Activated CD8-positive, alpha-beta memory T cell treated with anti-CD3 and anti-CD28 coated beads, Interleukin-2, amount 50 U/mL, for 24 hours (primary cell): ENCODE data around the gene SMIM22.

Source experiments
- DNase-seq: peaks from one replicate; pipeline ENCODE4 v3.0.0-alpha.2; 2020; ENCODE audit errors: extremely low read depth

The SMIM22 gene

GRCh38 chr16:4795828-4796572, 831 bp downstream of the SMIM22 start:
- DNase-seq: no peak

GRCh38 chr16:4796982-4797804, 2.0 kb downstream of the SMIM22 start:
- no peak for DNase-seq

GRCh38 chr16:4797805-4798252, 2.7 kb downstream of the SMIM22 start:
- no peak for DNase-seq

DNA sequence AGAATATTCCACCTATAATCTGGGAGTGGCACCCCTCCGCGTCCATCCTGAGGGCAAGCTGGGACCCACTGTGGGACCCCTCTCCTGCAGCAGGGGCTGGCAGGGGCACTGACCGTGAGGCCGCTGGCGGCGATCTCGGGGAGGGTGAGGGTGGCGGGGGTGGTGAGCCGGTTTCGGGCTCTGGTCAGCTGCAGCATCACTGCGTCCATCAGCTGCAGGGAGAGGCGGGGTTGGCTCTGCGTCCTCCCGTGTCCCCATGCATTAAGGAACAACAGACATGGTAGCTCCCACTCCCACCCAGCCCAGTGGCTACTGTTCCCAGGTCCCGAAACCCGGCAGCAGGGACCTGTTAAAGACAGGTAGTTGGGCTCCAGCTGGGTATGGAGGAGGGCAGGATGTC, 3.3 kb downstream of the SMIM22 start:
- no peak for DNase-seq

DNA sequence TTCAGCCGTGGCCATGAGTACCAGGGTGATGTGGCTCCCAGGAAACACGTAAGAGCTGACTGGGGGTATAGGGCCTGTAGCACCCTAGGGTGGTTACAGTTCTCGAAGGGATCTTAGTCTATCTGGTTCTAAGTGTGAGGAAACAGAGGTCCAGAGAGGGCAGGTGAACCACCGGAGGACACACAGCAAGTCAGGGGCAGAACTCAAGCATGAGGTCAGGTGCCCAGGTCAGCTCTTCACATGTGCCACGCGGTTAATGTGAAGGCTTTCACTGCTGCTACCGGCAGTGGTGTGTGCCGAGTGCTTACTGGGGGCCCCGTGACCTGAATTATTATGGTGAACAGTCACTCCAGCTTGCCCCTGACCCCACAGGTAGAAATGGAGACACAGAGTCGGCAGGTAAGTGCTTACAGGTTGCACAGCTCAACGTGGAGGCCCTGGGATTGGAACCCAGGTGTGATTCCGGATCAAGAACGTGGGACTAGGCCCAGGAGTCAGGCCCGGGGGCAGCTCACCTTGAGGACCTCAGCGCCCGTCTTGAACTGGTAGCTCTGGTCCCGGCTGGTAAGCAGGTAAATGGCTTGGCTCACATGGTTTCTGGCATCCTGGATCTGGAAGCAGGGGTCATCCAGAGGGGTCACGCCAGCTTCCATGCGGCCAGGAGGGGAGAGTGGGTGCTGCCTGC, 4.1 kb downstream of the SMIM22 start:
- no peak for DNase-seq

DNA sequence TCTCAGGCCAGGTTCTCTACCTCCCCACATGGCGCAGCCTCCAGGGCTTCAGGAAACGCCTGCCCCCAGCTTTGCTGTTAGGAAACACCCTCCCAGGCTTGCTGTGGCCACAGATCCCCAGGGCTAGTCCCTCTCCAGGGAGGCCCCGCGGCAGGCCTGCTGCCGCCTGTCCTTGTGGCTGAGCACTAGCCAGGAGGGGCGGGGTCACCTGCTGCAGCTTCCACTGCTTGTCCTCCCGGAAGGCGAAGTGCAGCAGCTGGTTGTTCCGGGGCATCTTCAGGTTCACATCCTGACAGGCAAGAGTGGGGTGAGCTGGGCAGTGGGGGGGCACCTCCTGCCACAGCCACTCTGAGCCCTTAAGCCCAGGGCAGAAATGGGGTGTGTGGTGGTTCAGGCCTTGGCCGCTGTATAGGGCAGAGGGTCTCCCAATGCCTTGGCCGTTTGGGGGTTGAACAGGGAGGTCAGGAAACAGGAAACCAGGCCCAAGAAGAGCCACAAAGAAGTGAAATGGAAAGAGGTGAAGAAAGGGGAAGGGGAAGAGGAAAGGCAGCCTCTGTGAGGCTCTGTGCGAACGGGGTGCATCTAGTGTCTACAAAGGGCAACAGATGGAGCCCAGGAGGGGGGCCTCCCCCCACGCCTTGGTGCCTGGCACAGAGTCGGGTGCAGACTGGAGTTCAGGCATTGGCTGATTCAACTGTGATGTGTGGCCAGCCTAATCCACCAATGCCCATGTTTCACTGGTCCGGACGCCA, 5.3 kb downstream of the SMIM22 start:
- DNase-seq: no peak

DNA sequence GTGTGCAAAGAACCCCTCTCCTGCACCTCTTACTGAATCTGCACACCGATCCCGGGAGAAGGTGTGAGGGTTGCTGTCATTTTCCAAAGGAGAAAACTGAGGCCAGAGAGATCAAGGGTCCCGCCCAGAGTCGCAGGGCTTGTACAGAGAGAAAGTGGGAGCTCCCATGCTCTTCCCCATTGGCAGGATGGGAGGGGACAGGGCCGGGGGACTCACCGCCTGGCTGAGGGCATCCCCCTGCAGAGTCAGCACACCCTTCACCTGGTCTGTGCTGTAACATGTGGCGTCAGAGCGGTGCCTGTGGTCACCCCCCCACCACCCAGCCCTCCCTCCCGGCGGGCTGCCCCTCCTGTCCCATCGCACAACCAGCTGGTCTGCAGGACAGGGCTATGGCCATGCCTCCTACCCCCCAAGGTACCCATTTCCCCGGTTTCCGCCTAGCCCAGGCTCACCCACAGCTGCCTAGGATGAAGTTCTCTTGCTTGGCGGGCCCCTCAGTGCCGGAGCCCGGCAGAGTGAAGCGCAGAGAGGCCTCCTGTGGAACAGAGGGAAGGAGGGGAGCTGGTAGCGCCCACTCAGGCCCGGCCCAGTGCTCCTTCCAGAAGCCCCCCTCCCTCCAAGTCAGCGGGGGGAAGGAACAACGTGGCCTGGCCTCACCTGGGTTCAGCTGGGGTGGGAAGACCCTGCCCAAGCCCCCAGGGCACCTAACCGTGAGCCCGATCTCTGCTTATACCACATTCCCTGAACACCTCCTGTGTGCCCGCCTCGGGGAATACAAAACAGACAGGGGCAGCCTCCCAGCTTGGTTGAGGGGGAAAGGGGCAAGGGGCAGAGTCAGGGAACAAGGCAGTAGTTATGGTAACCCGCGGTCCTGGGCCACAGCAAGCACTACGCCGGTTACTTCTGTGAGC, 6.1 kb downstream of the SMIM22 start:
- no peak for DNase-seq

DNA sequence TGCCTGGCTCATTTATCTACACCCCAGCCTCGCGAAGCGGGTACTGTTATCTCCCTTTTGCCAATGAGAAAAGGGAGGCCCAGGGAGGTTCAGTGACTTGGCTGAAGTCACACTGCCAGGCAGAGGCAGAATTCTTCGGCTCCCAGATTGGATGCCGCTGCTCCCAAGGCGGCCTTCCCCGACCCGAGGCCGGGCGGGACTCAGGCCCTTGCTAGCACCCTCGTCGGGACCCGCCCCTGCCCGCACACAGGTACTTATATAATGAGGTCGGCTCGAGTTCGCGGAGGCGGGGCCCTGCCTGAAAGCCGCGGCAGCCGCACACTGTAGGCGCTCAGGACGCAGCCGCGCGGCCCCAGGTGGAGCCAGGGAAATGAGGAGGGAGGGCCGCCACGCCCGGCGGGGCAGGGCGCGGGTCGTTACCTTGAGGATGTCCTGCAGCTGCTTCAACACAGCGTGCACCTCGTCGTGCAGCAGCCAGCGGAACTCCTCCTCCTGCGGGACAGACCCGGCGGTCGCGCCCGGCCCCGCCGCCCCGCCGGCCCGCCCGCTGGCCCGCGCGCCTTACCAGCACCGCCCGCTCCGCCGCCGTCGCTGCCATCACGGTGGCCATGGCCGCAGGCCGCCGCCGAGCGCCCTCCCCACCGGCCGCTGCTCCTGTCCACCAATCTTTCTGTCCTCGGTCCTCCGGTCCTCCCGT, 6.9 kb downstream of the SMIM22 start, which contains the start of gene ROGDI:
TSS of gene ROGDI (minus strand) at position 672 of the 697 bp plus-strand sequence. CDS start at position 610, 62 bp downstream.
- DNase-seq: peak; percentile 47

GRCh38 chr16:4802659-4803287, 7.6 kb downstream of the SMIM22 start:
- peak; percentile 63 for DNase-seq

GRCh38 chr16:4803401-4803844, 8.3 kb downstream of the SMIM22 start:
- no peak for DNase-seq

DNA sequence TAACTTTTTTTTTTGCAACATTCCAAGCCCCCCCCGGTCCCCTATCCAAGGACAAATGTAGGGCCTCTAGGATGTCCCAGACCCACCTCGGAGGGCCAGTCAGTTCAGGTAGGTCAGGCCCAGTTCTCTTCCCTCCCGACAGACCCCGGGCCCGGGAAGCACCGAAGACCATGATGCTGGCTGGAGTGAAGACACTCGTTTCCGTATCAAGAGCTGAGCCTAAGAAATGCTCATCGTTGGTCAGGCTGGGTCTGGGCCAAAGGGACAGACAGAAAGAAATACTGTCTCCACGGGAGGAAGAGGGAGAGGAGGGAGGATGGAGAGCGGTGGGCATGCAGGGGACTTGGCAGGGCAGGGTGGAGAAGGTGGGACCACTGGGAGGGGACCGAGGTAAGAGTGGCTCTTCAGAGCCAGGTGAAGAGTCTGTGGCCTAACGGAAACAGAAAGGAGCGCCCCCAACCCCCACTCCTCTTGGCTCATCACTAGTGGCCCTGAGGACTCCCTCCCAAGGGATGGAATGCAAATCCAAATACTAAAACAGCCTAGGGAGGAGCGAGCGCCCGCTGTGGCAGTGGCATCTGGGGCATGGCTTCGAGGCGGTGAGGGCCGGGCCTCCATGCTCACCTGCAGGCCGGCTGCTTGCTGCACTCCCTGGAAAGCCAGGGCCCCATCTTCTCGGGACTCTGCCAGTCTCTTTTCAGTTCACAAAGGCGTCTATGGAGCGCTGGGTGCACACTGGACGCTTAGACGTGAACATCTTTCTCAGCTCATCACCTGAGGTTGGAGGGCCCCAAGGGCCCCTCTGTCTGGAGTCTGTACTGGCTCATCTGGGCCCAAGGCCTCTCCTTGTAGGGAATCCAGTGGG, 9.0 kb downstream of the SMIM22 start:
- no peak for DNase-seq

GRCh38 chr16:4805231-4805630, 10.1 kb downstream of the SMIM22 start:
- DNase-seq: no peak

- no peak for DNase-seq
Observed at GRCh38 chr16:4806280-4806679, 11.1 kb downstream of the SMIM22 start.

DNA sequence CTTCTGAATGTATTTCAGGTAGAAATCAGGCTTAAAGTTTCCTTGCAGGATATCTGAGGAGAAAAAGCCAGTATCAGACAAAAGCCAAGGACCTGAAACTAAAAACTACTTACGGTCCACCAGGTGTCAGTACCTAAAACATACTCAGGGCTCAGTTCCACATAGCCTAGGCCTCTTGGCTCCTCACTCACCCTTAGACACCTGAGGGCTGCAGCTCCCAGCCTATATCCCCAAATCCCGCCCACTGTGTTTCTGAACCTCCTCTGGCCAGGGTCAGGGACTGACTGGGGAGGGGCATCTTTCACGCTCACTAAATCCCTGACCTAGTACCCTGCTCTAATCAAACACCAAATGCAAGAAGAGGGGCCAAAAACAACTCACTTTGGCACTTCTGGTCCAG, 16.1 kb downstream of the SMIM22 start:
- no peak for DNase-seq

DNA sequence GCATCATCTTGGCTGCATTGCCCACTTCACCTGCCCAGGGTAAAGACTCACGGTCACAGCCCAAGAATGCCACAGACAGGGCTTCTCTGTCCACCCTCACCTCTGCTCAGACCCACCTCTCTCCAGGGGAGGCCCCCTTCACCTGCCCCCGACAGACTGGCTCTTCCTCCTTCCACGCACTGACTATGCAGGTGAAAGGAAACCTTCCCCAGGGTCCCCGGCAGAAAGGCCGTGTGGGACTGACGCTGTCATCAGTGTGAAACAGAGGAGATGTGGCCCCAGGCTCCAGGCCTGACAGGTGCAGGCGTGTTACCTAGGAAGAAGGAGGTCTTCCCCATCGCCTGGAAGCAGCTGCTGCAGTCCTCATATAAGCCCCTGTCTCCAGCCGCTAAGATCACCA, 16.6 kb downstream of the SMIM22 start:
- no peak for DNase-seq

DNA sequence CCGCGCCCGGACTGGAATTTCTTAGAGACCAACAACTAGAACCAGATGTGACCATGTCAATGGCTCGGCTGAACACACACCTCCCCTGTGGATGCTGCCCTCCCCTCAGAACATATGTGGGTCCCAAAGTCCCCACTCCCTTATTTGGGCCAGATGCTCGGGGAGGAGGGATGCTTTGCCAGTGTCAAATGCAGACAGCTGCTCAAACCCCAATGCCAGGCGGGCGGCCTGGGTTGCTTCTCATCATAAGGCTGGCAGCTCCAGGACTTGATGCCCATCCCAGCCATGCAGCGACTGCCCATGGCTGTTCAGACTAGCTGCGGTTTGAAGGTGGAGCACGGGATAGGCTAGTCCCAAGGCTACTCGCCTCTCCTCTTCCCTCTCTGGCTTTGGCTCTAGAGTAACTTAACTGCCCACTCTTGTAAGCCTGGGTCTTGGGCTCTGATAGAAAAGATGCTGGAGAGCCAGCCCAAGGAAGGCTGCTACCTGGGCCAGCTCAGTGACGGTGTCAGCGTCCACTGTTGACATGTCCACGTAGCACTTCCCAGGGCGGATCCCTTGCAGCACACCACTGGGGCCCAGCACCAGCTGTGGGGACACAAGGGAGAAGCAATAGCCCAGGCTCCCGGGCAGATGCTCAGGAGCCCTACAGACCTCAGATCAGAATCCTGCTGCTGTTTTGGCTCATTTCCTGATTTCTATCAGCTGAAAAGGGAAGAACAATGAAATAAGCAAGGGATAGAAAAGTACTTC, 18.3 kb downstream of the SMIM22 start:
- DNase-seq: no peak

DNA sequence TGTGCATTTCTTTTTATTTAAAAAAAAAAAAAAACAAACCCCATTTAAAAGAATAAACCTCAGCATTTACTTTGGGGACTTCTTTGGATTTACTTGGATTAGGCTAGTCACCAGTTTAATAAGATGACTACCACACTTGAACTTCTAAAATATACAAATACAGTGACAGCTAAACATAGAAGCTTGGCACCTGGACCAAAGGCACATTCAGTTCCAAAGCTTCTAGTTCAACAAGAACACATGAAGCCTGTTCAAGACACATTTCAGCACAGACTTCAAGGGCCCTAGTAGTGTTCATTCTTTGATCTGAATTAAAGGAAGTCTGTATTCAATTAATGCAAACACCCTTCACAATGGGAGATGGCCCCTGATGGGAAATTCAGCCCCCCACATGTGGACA, 18.9 kb downstream of the SMIM22 start:
- no peak for DNase-seq
